Measurements from ENCODE around the gene RNU5B-1.

- TF ChIP-seq CSRNP3 (CRISPR knock-in tag; IDR thresholded peaks at IDR 0.05) = no peak
- TF ChIP-seq ESRRG (CRISPR knock-in tag; IDR thresholded peaks at IDR 0.05) = no peak
- no peak for TF ChIP-seq ZFP3 (CRISPR knock-in tag; IDR thresholded peaks at IDR 0.05)
- TF ChIP-seq OSR1 (CRISPR knock-in tag; IDR thresholded peaks at IDR 0.05) = no peak
These were observed 28.8 kb upstream of the RNU5B-1 start for GRCh38 chr15:65275728-65276126.

All from SK-N-SH treated with all-trans-retinoic acid at 6 μM for 48 hours (cell line).